Lung (tissue), 12 donors: ENCODE measurements around the gene ARID1B. TPM values are rescaled to one million over a fixed set of nuclear protein-coding genes. Genes with fewer than 3 reads are reported as not detected.
"Not testable (repeated sequence)": the region's sequence is repeated elsewhere in the genome, so short reads cannot be mapped to it uniquely, and the experiment has no call there.

Experiments
- ATAC-seq: fragments of 200-7000 bp; cut with Tn5 transposase; one replicate; pipeline ENCODE4 v1.9.1; 2020; ENCODE audit warnings: moderate number of reproducible peaks; ENCODE audit not compliant: insufficient read depth, low FRiP score
- DNase-seq, 3 donors: peaks; one replicate each; pipeline ENCODE4 v3.0.0-alpha.2; 2013 to 2017
- H3K27ac ChIP-seq, 2 donors: one replicate each; pipeline ENCODE4 v1.5.1; 2013; ENCODE audit warnings: mild to moderate bottlenecking in 2 of 2, moderate library complexity in 2 of 2, control low read depth in 1 of 2, inconsistent platforms in 1 of 2, low read depth in 1 of 2, low read length in 1 of 2
- H3K27me3 ChIP-seq, 3 donors: one replicate each; pipeline ENCODE4 v1.5.1; 2013; ENCODE audit warnings: low read length in 2 of 3; ENCODE audit not compliant: control insufficient read depth in 3 of 3, insufficient read depth in 3 of 3
- H3K36me3 ChIP-seq, 4 donors: one replicate each; pipeline ENCODE4 v1.5.1; 2013; ENCODE audit warnings: low read length in 4 of 4, mild to moderate bottlenecking in 1 of 4, moderate library complexity in 1 of 4; ENCODE audit not compliant: control insufficient read depth in 4 of 4, insufficient read depth in 4 of 4
- H3K4me1 ChIP-seq, 5 donors: one replicate each; pipeline ENCODE4 v1.5.1; 2013; ENCODE audit warnings: low read length in 5 of 5, mild to moderate bottlenecking in 2 of 5, moderate library complexity in 1 of 5; ENCODE audit not compliant: control insufficient read depth in 5 of 5, insufficient read depth in 5 of 5
- H3K4me3 ChIP-seq: one replicate; pipeline ENCODE4 v1.5.1; 2013; ENCODE audit warnings: mild to moderate bottlenecking, control low read depth, moderate library complexity
- H3K9ac ChIP-seq, 2 donors: one replicate each; pipeline ENCODE4 v1.5.1; 2013; ENCODE audit warnings: low read length in 2 of 2, control low read depth in 1 of 2; ENCODE audit not compliant: insufficient read depth in 1 of 2
- H3K9me3 ChIP-seq, 4 donors: one replicate each; pipeline ENCODE4 v1.5.1; 2013; ENCODE audit warnings: low read length in 3 of 4, mild to moderate bottlenecking in 1 of 4, moderate library complexity in 1 of 4; ENCODE audit not compliant: control insufficient read depth in 4 of 4, insufficient read depth in 3 of 4
- WGBS, 2 donors: extraction: QIAGEN DNeasy Blood & Tissue Kit; methylation state at CpG; one replicate each; pipeline ENCODE4 v1.1.7; 2013; 5-methylcytosine and 5-hydroxymethylcytosine counted together
- polyA plus RNA-seq, 2 donors: library from polyadenylated mRNA; stranded (reverse); fragments of 200-250 nt; gene quantifications; one replicate each; pipeline ENCODE4 v1.2.1, GENCODE V29; 2013
- total RNA-seq, 2 donors: library from RNA; depleted of rRNA in 1 of 2; stranded (reverse); fragments of >200 nt in 1 of 2; gene quantifications; one replicate each; pipeline ENCODE4 v1.2.1, GENCODE V29; 2014 to 2021
- TF ChIP-seq, protein P1 (sequence below): IDR thresholded peaks from 2 replicates; pipeline ENCODE4 v1.5.1; 2012; ENCODE audit warnings: mild to moderate bottlenecking; ENCODE audit errors: control extremely low read depth, extremely low read depth
- donor health status: control.
- donor health status: control.
- donor health status: Bipolar disorder and iron deficiency.
- donor health status: healthy.
- donor health status: DM: yes; HTN: yes; CAD: no.

Gene ARID1B
- total and polyA plus RNA-seq, 4 donors, result 10.5 to 239 (median 50.9) TPM

DNA sequence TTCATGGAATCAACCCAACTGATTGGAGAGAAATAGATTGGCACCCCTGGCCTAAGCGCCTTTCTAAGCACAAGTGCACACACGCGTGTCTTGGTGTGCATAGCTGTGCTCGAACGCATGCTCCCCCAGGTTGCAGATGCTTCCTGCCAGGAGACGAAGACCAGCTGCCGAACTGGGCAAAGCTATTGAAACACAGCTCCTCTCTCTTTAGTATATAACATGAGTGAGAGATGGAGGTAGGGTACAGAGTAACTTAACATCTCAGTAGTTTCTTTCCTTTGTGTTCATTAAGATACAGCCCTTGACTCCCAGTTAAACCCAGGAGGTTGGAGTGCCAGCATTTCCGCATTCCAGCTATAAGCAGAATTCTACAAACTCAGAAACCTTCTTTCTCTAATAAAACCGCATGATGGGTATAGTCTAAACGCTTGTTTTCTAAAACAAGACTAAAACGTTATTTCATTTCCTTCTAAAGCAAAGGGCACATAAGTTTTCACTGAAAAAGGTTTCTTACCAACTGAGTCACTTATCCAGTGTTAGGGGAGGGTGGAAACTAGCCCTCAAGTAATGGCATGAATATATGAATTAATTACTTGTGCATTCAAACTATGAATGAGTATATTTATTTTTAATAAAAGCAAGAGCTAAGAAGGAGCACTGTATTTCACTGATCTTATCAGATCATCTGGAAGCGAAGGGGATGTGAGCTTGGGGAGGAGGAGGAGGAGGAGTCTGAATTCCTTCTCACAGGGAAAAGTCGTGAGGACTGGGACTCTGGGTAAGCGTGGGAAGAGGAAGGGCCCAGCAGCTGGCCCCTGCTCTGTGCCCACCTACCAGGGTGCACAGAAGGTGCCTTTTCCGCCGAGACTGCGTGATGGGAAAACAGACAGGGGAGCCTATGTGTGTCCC is 367.0 kb downstream of the ARID1B start:
- H3K27me3 ChIP-seq, result no peaks in the 10 kb centered on the region
- peaks cover 0 to 11% (median 8%) of the 10 kb centered on the region in 4 donors for H3K36me3 ChIP-seq
- DNase-seq (peak; percentile 69 to 84 (median 81)), ATAC-seq (no peak)
- H3K4me1 ChIP-seq, result peaks cover 14 to 38% (median 30%) of the 10 kb centered on the region in 5 donors
- H3K9me3 ChIP-seq, result peaks cover 0 to 2% (median 0%) of the 10 kb centered on the region in 4 donors
- TF ChIP-seq, protein P1, sequence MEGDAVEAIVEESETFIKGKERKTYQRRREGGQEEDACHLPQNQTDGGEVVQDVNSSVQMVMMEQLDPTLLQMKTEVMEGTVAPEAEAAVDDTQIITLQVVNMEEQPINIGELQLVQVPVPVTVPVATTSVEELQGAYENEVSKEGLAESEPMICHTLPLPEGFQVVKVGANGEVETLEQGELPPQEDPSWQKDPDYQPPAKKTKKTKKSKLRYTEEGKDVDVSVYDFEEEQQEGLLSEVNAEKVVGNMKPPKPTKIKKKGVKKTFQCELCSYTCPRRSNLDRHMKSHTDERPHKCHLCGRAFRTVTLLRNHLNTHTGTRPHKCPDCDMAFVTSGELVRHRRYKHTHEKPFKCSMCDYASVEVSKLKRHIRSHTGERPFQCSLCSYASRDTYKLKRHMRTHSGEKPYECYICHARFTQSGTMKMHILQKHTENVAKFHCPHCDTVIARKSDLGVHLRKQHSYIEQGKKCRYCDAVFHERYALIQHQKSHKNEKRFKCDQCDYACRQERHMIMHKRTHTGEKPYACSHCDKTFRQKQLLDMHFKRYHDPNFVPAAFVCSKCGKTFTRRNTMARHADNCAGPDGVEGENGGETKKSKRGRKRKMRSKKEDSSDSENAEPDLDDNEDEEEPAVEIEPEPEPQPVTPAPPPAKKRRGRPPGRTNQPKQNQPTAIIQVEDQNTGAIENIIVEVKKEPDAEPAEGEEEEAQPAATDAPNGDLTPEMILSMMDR, result no peak
- no peak overlapping the region for H3K4me3 ChIP-seq
- WGBS, 2 donors, result 56 to 68% methylated on average over 17 of the region's 17 CpGs
- H3K27ac ChIP-seq, result peak overlapping the region; percentile 38 to 57
- no peak overlapping the region for H3K9ac ChIP-seq

DNA sequence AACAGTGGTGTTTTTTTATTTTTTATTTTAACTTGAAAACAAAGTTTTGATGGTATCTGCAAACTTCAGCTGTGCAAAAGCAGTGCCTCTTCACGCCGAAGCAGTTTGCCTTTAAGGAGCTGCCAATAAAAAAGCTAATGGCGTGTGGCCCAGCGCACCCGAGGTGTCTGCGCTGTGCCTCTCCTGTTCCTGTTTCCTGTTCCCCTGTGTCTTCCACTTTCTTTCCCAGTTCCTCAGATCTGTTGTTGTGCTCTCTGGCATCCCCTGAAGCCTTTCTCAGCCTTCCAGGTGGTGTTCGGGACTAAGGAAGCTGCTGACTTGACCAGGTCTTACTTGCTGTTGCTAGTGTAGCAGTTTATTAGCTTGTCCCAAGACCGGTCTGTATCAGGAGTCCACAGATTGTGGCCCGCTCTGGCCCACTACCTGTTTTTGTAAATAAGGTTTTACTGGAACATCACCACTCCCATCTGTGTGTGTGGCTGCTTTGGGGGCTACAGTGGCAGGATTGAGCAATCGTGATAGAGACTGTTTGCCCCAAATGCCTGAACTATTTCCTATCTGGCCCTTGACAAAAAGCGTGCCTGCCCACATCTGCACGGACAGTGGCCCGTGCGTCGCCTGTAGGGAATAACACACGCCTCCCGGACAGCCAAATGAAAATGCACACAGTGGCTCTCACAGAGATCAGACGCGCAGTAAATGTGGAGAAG is 367.8 kb downstream of the ARID1B start:
- Histone ChIP-seq H3K27me3 (no peaks in the 10 kb centered on the region), H3K4me3 (no peak overlapping the region), H3K36me3 (peaks cover 0 to 11% (median 8%) of the 10 kb centered on the region in 4 donors), H3K27ac (peak overlapping the region in 1 of 2 donors; percentile 57), H3K9me3 (peaks cover 0 to 2% (median 0%) of the 10 kb centered on the region in 4 donors), H3K9ac (peak overlapping the region in 1 of 2 donors; percentile 20), H3K4me1 (peaks cover 14 to 38% (median 30%) of the 10 kb centered on the region in 5 donors)
- WGBS, 2 donors, result 31 to 48% methylated on average over 19 of the region's 19 CpGs
- TF ChIP-seq, protein P1, result no peak
- DNase-seq (peak; percentile 58 to 81 (median 72)), ATAC-seq (no peak)

DNA sequence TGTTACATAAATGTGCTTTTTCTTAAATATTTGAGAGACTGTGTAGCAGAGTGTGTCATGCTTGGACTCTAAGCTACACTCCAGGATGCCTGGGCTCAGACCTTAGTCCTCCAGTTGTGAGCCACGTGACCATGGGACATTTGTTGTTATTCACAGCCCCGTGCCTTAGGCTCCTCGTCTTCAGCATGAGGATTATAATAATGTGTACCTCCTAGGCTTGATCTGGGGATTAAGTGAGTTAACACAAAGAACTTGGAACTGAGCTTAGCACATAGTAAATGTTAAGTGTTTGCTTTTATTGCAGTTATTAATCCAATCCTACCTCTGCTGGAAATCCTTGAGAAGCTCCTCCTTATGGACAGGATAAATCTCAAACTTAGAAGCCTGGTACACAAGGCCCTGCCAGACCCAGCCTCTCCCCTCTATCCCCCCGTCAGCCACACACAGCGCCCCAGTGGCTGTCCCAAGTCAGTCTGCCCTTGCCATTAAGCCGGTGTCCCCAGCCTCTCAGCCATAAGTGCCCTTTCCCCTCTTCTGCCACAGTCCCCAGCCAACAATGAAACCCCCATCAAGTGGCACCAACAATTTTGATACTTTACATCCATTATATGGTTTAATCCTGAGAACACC is 368.6 kb downstream of the ARID1B start:
- Histone ChIP-seq H3K9ac (peak overlapping the region in 1 of 2 donors; percentile 20), H3K27me3 (no peaks in the 10 kb centered on the region), H3K4me3 (no peak overlapping the region), H3K9me3 (peaks cover 0 to 2% (median 0%) of the 10 kb centered on the region in 4 donors), H3K36me3 (peaks cover 0 to 12% (median 9%) of the 10 kb centered on the region in 4 donors), H3K27ac (peak overlapping the region in 1 of 2 donors; percentile 21), H3K4me1 (peaks cover 16 to 40% (median 30%) of the 10 kb centered on the region in 5 donors)
- WGBS, 2 donors, result 70 to 75% methylated on average over 6 of the region's 6 CpGs
- TF ChIP-seq, protein P1, result no peak
- DNase-seq (peak in 1 of 3 donors; percentile 35), ATAC-seq (no peak)

DNA sequence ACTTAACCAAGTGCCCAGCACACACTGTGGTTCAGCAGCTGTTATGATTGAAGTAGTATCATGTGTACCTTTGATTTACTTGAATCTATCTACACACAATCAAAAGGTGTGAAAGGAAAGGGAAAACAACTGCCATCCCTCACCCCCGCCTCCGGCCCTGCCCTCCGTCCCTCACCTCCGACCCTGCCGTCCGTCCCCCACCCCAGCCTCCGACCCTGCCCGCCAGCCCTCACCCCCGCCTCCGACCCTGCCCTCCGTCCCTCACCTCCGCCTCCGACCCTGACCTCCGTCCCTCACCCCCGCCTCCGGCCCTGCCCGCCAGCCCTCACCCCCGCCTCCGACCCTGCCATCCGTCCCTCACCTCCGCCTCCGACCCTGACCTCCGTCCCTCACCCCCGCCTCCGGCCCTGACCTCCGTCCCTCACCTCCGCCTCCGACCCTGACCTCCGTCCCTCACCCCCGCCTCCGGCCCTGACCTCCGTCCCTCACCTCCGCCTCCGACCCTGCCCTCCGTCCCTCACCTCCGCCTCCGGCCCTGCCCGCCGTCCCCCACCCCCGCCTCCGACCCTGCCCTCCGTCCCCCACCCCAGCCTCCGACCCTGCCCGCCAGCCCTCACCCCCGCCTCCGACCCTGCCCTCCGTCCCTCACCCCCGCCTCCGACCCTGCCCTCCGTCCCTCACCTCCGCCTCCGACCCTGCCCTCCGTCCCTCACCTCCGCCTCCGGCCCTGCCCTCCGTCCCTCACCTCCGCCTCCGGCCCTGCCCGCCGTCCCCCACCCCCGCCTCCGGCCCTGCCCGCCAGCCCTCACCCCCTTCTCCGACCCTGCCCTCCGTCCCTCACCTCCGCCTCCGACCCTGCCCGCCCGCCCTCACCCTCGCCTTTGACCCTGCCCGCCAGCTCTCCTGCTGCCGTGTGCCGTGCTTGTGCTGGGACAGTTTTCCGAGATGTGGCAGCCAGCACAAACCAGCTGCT is 370.2 kb downstream of the ARID1B start:
- not testable (repeated sequence) for ATAC-seq, H3K27me3 ChIP-seq, H3K9ac ChIP-seq, H3K4me3 ChIP-seq, H3K9me3 ChIP-seq, DNase-seq
- peaks cover 0 to 15% (median 10%) of the 10 kb centered on the region in 4 donors for H3K36me3 ChIP-seq
- peak overlapping the region in 1 of 2 donors; percentile 89 for H3K27ac ChIP-seq
- H3K4me1 ChIP-seq, result peaks cover 20 to 52% (median 31%) of the 10 kb centered on the region in 5 donors
- 95 to 97% methylated on average over 57 to 72 of the region's 74 CpGs for WGBS, 2 donors
